HG02943 (cell line): ENCODE data around the gene FUZ.
A peak's percentile ranks its signal among the peaks of the same experiment; 100 is the strongest.
"Not testable (repeated sequence)": the region's sequence is repeated elsewhere in the genome, so short reads cannot be mapped to it uniquely, and the experiment has no call there.

Source experiments
- ATAC-seq: cut with Tn5 transposase; IDR thresholded peaks from one replicate; pipeline ENCODE4 v1.9.1; 2021; ENCODE audit warnings: mild to moderate bottlenecking, low read depth, moderate library complexity; ENCODE audit not compliant: unreplicated experiment

The FUZ gene

GRCh38 chr19:49835562-49835961 lies 22.5 kb upstream of the FUZ start:
- ATAC-seq: no peak

GRCh38 chr19:49833599-49833998 lies 20.5 kb upstream of the FUZ start:
- no peak for ATAC-seq

GRCh38 chr19:49832556-49832955 lies 19.5 kb upstream of the FUZ start:
- no peak for ATAC-seq

- no peak for ATAC-seq
Observed at GRCh38 chr19:49831592-49831991, 18.5 kb upstream of the FUZ start.

GRCh38 chr19:49830766-49831165 lies 17.7 kb upstream of the FUZ start:
- ATAC-seq: no peak

GRCh38 chr19:49829721-49830120 lies 16.6 kb upstream of the FUZ start:
- ATAC-seq: no peak

GRCh38 chr19:49829200-49829599 lies 16.1 kb upstream of the FUZ start:
- no peak for ATAC-seq

- no peak for ATAC-seq
Observed at GRCh38 chr19:49827034-49827433, 13.9 kb upstream of the FUZ start.

GRCh38 chr19:49824662-49825061 lies 11.6 kb upstream of the FUZ start:
- no peak for ATAC-seq

- no peak for ATAC-seq
Observed at GRCh38 chr19:49823472-49823871, 10.4 kb upstream of the FUZ start.

GRCh38 chr19:49820125-49820524 lies 7.0 kb upstream of the FUZ start:
- ATAC-seq: no peak

- ATAC-seq: not testable (repeated sequence)
Observed at GRCh38 chr19:49819452-49820115, 6.5 kb upstream of the FUZ start.

- ATAC-seq: no peak
Observed at GRCh38 chr19:49818649-49819370, 5.7 kb upstream of the FUZ start.

- peak; percentile 67 for ATAC-seq
Observed at GRCh38 chr19:49817964-49818648, 5.0 kb upstream of the FUZ start, which contains the start of gene MED25. TSS of gene MED25 (plus strand) at chr19:49818289. CDS start at chr19:49818342, 53 bp downstream.

- no peak for ATAC-seq
Observed at GRCh38 chr19:49816590-49816989, 3.5 kb upstream of the FUZ start.

- no peak for ATAC-seq
Observed at GRCh38 chr19:49814010-49814409, 918 bp upstream of the FUZ start.

GRCh38 chr19:49812452-49812996 lies 568 bp downstream of the FUZ start:
- ATAC-seq: no peak

- ATAC-seq: no peak
Observed at GRCh38 chr19:49811328-49811727, 1.8 kb downstream of the FUZ start.

- no peak for ATAC-seq
Observed at GRCh38 chr19:49809941-49810389, 3.1 kb downstream of the FUZ start.

- no peak for ATAC-seq
Observed at GRCh38 chr19:49809160-49809940, 3.7 kb downstream of the FUZ start.
